Stimulated activated CD4-positive, alpha-beta T cell treated with anti-CD3 and anti-CD28 coated beads, Interleukin-4, amount 100 ng/mL, for 24 hours (primary cell): ENCODE measurements around the gene PARP15.

Experiments used
- DNase-seq: peaks from one replicate; pipeline ENCODE4 v3.0.0-alpha.2; 2020

PARP15 gene

DNA sequence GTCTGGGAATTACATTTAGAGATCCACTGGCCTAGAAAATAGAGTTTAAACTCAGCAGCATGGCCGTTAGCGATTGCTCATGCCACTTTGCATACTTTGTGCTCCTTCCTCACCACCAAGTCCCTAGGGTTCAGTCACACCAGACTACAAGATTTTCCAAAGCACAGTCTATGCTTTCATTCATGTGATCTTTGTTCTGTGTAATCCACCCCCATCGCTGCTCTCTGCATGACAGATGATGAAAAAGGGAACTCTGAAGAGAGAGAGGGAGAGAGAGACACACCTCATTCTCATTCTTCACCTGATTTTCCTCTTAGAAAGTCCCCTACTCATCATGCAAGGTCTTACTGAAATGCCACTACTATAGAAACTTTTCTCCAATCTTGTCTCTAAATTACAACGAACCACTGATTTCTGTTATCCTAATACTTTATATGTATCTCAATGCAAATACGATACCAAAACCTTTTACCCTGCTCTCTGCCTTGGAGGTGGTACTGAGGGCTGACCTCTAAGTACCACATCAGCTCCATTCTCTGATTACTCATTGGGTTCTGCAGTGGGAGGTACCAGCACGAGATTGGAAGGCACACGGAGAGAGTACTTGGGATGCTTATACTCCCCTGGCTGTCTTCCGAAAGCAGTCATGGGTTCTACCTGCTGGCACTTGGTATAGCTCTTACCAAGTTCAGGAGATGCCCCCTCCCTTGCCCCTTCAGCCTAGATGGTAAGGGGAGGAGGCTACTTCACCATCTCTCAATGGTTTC, 1.1 kb upstream of the PARP15 start:
- peak; percentile 80 for DNase-seq

DNA sequence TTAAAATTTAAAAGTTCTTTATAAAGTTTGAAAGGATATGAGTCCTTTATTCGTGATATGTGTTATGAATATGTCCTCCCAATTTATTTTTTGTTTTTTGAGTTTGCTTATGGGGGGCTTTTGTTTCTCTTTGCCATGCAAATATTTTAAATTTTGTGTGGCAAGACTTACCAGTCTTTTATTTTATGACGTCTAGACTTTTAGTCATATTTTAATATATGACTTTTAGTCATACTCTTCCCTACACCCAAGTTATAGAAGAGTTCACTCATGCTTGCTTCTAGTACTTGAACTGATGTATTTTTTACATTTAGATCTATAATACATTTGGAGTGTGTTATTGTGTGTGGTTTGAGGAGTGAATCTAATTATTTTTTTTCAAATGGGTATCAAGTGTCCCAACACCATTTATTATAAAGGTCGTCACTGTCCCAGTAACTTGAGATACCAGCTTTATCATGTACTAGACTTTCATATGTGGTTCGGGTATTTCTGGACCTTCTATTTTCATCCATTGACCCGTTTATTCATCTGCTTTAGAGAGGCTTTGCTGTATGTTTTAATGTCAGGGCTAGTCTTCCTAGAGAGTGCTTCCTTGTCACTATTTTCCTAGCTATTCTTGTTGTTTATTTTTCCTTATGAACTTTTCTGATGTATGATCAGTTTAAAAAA, 755 bp downstream of the PARP15 start:
- no peak for DNase-seq

DNA sequence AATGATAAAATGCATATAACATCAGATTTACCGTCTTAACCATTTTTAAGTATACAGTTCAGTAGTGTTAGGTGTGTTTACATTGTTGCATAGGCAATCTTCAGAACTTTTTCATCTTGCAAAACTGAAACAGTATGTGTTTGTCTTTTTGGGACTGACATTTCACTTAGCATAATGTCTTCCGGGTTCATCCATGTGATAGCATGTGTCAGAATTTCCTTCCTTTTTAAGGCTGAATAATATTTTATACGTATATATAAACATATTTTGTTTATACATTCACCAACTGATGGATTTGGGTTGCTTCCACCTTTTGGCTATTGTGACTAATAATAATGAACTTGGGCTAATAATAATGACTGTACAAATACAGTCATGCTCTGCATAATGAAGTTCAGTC, 3.0 kb downstream of the PARP15 start:
- no peak for DNase-seq

DNA sequence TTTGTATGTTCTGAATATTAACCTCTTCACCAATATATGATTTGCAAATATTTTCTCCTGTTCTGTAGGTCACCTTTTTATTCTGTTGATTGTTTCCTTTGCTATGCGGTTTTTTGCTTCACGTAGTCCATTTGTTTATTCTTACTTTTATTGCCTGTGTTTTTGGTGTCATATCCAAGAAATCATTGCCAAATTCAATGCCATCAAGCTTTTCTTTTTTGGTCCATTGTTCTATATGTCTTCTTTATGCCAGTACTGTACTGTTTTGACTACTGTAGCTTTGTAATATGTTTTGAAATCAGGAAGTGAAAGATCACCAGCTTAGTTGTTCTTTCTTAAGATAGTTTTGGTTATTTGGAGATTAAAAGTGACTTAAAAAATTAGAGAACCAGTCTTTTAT, 4.2 kb downstream of the PARP15 start:
- DNase-seq = no peak

DNA sequence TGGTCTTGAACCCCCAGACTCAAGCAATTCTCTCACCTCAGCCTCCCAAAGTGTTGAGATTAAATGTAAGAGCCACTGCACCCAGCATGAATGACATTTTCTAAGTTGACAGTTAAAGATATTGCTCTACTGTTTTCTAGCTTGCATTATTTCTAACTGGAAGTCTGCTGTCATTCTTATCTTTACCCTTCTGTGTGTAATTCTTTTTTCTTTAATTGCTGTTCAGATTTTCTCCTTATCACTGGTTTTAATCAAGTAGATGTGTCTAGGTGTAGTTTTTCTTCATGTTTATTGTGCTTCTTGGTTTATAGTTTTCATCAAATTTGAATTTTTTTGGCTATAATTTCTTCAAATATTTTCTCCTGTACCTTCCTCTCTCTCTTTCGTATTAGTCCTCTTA, 4.9 kb downstream of the PARP15 start:
- no peak for DNase-seq

DNA sequence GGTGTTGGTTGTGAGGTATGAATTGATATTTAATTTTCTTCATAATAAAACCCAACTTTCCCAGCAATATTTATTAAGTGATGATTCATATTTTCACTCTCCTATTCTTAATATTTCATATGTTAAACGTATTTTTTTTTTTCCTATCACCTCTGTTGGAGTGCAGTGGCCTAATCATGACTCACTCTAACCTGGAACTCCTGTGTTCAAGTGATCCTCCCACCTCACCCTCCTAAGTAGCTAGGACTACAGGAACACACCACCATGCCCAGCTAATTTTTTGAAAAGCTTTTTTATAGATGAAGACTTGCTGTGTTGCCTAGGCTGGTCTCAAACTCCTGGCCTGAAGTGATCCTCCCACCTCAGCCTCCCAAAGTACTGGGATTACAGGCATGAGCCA, 8.6 kb downstream of the PARP15 start:
- no peak for DNase-seq

DNA sequence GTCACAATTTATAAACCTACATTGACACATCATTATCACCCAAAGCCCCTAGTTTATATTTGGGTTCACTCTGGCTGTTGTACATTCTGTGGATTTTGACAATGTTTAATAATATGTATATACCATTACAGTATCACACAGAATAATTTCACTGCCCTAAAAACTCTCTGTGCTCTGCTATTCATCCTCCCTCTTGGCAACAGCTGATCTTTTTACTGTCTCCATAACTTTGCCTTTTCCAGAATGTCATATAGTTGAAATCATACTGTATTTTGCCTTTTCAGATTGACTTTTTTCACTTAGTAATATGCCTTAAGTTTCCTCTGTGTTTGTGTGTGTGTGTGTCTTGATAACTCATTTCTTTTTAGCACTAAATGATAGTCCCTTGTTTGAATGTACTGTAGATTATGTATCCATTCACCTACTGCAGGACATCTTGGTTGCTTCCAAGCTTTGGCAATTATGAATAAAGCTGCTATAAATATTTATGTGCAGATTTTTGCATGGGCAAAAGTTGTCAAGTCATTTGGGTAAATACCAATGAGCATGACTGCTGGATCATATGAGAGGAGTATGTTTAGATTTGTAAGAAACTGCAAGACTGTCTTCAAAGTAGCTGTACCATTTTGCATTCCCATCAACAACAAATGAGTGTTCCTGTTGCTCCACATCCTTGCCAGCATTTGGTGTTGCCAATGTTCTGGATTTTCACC, 9.5 kb downstream of the PARP15 start:
- no peak for DNase-seq

DNA sequence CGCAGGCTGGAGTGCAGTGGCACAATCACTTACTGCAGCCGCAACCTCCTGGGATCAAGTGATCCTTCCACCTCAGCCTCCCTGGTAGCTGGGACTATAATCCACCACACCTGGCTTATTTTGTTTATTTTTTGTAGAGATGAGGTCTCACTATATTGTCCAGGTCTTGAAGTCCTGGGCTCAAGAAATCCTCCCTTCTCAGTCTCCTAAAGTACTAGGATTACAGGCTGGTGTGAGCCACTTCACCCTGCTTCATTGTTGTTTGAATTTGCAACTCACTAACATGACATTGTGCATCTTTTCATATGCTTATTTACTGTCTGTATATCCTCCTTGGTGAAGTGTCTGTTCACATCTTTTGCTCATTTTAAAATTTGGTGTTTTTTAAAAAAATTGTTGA, 10.1 kb downstream of the PARP15 start:
- DNase-seq = no peak

DNA sequence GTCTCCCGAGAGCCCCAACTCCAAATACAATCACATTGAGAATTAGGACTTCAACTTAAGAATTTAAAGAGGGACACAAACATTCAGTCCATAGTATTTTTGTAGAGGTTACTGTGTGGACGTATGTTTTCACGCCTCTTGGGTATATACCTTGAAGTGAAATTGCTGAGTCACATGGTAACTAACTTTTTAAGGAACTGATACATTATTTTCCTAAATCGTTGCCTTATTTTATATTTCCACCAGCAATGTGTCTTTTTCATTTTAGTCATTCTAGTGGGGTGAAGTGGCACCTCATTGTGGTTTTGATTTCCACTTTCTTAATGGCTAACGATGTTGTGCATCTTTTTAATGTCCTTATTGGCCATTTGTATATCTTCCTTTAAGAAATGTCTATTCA, 11.8 kb downstream of the PARP15 start:
- no peak for DNase-seq

DNA sequence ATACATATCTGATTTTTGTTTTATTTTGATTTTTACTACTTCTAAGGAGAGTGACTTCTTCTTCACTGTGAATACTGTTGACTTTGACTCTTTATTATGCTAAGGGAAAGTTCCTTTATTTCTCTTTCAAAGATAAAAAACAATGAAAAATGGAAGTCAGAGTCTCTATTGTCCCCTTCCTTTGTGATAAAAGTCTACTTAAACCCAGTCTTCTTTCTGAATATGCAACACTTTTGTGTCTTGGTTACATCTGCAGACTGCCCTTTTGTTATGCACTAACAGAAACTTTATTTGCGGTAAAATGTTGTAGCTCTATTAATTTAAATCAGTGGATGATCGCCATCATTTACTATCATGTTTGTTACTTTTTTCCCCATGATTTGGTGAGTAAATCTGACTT, 13.2 kb downstream of the PARP15 start:
- DNase-seq = no peak

DNA sequence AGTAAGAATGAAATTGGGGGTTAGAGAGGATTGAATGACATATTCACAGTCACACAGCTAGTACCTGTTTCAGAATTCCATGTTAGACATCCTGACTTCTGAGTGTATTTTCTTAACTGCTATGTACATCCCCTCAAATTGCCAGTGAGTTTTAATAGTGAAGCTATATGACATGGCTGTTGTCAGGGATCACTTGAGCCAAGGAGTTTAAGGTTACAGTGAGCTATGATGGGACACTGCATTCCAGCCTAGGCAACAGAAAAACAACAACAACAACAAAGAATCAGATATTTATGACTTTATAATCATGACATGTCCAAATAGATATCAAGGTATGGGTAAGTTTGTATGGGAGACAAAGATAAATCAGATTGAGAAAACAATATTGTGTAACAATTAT, 16.6 kb downstream of the PARP15 start:
- no peak for DNase-seq

DNA sequence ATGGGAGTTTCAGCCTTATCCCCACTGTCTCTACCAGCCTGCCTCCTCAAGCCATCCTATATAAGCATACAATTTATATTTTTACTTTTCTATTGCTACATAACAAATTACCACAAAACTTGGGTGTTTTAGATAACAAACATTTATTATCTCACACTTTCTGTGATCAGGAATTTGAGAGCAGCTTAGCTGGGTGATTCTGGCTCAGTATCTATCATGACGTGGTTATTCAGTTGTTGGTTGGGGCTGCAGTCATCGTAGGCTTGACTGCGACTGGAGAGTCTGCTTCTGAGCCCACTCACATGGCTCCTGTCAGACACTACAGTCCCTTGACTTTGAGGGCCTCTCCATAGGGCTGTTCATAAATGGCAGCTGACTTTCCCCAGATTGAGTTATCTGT, 20.7 kb downstream of the PARP15 start:
- no peak for DNase-seq

DNA sequence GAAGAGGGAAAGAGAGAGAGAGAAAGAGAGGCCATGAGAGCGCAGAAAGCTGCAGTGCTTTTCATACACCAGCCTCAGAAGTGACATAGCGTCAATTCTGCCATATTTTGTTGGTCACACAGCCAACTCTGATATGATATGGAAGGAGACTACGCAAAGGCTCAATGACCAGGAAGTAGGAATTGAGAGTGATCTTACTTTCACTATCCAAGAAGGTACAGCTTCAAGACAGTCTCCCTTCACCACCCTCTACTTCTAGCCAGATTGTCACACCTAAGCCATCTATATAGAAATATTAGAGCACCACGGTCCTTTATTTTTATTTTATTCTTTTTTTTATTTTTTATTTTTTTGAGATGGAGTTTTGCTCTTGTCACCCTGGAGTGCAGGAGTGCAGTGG, 21.1 kb downstream of the PARP15 start:
- no peak for DNase-seq

DNA sequence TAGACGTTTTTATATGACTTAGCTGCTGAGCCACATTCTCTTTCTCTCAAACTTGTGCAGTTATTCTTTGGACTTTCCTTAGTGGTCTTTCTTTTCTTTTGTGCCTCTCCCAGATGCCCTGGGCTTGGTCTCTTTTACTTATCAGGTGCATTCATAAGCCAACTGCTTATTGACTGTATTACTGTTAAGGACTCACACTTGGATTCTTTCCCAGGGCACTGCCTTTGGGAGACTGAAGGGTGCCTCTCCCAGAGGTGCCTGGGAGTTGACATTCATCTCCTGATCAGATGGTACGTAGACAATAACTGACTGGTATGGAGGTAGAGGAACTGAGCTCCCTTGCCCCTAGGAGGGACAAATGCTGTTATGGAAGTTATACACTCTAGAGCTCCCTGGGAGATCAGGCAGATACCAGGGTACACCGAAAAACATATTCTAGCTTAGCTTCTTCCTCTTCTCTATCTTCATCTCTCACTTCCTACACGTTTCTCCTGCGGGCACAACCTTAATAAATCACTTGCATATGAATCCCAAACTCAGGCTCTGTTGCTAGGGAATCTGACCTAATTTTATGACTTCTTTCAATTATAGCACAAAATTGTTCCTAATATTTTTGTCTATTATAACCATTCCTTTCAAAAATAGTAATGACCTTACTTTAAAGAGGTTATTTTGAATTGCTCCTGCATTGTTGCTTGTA, 24.7 kb downstream of the PARP15 start:
- no peak for DNase-seq

DNA sequence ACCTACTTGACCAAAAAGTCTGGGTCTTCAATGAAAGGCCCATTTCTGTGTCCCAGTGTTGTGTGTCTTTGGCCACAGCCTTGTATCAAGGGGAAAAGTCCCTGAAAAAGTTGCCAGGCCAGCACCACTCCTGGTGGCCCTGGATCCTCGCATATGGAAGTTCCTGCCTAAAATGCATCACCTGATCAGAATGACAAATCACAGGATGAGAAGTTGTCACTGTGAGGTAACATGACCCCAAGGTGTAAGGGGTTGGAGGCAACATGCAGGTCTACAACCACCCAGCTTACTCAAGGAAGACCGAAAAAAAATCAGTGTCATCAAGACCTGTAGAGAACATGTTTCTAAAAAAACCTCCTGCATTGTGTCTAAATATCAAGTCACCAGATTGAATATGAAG, 25.6 kb downstream of the PARP15 start:
- no peak for DNase-seq

DNA sequence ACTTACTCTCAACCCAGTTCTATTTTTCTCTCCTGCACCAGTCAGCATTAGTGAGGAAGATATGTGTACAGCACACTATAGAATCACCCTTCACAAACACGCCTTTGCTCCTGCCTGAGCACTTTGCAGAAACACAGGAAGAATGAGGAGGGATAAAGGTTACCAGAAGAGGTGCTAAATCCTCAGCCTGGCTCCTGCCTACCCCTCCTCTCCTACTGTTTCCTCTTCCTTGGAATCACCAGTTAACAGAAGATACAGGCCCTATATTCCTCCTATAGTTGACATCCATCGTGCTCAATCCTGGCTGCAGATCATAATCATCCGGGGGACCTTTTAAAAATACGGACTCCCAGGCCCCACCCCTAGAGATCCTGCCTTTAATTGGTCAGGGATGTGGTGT, 28.9 kb downstream of the PARP15 start:
- DNase-seq = no peak

DNA sequence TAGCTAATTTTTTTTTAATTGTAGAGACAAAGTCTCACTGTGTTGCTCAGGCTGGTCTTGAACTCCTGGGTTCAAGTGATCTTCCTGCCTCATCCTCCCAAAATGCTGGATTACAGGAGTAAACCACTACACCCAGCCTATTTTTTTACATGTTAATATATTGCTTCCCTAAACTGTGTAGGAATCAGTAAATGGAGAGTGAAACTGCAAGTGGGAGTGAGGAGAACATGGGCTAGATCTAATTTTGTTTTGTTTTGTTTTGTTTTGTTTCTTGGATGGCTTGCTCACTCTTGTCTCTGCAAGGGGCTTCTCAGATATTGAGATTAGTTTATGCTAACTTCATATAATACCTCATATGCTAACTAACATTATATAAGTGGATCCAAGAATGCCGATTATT, 31.5 kb downstream of the PARP15 start:
- DNase-seq = no peak

DNA sequence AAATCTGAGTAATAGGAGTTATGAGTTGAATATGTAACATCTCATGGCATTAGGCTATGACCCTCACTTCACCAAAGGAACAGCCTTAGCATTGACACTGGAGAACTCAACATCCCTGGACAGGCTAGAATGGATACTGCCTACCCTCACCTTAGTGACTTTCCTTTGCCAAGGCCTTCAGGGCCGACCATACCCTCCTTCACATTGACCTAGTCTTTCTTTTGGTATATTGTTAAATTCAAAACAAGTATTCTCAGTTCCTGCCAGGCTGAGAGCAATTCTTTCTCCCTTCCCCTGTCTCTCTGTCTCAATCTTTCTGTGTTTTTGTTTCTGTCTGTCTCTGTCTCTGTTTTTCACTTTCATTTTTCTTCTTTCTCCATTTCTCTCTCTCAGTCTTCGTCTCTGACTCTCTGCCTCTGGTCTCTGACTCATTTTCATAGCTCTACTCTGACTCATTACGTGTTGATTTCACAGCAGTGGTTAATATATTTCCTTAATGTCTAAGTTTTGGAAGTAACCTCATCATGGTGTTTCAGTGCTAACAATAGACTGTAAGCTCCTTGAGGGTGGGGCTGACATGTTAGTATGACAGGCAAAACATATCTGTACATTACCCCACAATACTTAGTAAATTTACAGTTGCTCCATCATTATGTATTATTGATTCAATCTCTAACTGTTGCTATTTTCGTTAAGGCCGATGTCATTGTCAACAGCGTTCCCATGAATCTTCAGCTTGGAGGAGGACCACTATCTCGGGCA, 32.5 kb downstream of the PARP15 start:
- peak; percentile 29 for DNase-seq

DNA sequence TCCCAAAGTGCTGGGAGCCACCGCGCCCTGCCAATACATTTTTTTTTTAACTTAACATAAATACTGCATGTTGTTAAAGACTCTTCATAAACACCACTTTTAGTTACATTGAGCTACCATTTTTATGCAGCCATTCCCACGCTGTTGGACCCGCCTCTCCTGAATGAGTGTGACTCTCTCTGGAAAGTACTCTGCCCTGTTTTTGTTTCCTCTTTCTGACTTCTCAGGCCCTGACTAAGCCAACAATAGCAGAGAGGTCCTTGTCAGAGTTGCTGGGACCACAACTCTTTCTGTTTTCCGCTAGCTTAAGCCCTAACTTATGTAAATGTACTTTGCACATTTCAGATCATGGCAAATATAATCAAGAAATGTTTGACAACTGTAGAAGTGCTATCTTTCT, 35.2 kb downstream of the PARP15 start:
- no peak for DNase-seq

DNA sequence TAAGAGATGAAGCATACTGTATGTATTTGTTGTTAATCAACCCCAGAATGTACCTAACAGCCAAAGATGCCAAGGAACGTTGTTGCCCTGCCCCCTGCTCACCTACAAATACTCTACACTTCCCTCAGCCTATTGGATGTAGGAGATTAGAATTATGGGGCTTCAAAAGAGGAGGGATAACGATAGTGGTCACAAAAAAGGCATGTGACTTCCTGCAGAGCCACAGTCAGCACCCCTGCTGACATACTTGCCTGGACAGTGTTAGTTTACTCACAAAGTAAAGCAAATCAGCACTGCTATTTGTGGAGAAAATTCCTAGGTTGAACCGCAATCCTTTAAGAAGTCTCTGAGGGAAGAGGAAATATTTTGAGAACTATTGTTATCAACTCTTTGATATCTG, 37.9 kb downstream of the PARP15 start:
- no peak for DNase-seq

DNA sequence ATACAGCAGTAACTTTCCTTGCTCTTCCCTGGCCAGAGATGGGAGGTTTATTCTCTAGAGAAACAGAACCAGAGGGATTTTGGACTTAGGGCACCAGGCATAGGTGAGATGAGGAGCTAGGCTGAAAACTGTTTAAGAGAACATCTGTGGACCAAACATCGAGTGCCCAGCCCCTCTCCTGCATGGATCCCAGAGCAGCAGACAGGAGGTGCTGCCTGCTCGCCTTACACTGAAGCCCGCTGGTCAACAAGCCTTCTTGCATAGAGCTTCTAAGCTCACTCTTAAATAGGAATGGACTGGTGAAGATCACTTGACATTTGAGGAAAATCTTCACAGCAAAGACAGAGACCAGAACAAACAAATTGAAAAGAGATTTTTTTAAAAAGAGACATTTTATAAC, 41.2 kb downstream of the PARP15 start:
- no peak for DNase-seq

DNA sequence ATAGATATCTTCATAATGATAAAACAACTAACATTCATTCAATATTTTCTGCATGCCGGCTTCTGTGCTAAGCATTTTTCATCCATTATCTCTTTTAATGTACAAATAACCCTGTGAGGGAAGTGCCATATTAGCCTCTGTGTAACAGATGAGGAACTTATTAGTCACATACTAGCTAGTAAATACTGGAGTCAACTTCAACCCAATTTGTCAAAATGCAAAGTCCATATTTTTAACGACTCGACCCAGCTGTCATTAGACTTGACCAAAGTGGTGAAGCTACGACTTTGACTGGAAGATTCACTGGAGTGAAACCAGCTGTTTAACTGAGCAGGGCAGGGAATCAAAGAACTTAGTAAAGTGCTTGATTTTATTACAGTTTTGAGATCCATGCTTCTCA, 41.6 kb downstream of the PARP15 start:
- DNase-seq = no peak

DNA sequence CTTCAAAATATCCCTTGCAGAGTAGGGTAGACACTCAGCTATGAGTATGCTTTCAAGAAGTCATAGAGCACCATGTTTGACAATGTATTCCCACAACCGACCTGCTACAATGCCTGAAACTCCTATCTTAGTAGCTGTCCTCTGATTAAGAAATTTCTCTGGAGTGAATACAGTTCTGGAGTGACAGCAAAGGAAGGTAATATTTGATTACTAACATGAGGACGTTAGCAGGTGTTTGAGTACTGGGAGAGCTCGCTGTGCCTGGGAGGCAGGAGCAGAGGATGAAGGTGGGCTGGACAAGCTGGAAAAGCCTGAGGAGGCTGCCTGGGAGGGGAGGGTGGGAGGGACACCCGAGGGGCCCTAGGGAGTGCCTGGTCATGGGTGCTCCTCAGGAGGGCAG, 42.9 kb downstream of the PARP15 start:
- DNase-seq = no peak
